Gastroesophageal sphincter (tissue), 4 donors: ENCODE data around the gene TNS3. TPM values are rescaled to one million over a fixed set of nuclear protein-coding genes. Genes with fewer than 3 reads are reported as not detected.

Source experiments
- ATAC-seq: fragments of 150-250 bp; one replicate; pipeline ENCODE4 v1.9.1; 2016; ENCODE audit warnings: mild to moderate bottlenecking, moderate library complexity
- H3K27ac ChIP-seq, 4 donors: fragments of 200-600 bp; sonication (generic) in 3 of 4; 1 replicate in 3 of 4; 2 replicates in 1 of 4; pipeline ENCODE4 v1.5.1; 2016 to 2019
- H3K27me3 ChIP-seq: fragments of 200-600 bp; sonication (generic); one replicate; pipeline ENCODE4 v1.5.1; 2019
- H3K36me3 ChIP-seq, 2 donors: fragments of 200-600 bp; sonication (generic); one replicate each; pipeline ENCODE4 v1.5.1; 2019; ENCODE audit warnings: control low read depth in 1 of 2
- H3K4me1 ChIP-seq, 3 donors: fragments of 200-600 bp; sonication (generic); 1 replicate in 2 of 3; 2 replicates in 1 of 3; pipeline ENCODE4 v1.5.1; 2016 to 2019; ENCODE audit warnings: control low read depth in 2 of 3
- H3K4me3 ChIP-seq, 2 donors: fragments of 200-600 bp; sonication (generic); one replicate each; pipeline ENCODE4 v1.5.1; 2019; ENCODE audit warnings: mild to moderate bottlenecking in 1 of 2, moderate library complexity in 1 of 2
- H3K9me3 ChIP-seq, 3 donors: fragments of 200-600 bp; sonication (generic); one replicate each; pipeline ENCODE4 v1.5.1; 2017 to 2019; ENCODE audit warnings: control low read depth in 2 of 3
- EP300 ChIP-seq: sonication (generic); formaldehyde crosslinking; IDR thresholded peaks from one replicate; pipeline ENCODE4 v1.6.1; 2017; ENCODE audit warnings: antibody characterized with exemption, mild to moderate bottlenecking
- POLR2A ChIP-seq, 2 donors: fragments of 450-650 bp; IDR thresholded peaks; one replicate each; pipeline ENCODE4 v1.6.1; 2017; ENCODE audit warnings: antibody characterized with exemption in 2 of 2, mild to moderate bottlenecking in 2 of 2, moderate library complexity in 1 of 2
- POLR2AphosphoS5 ChIP-seq: sonication (generic); formaldehyde crosslinking; IDR thresholded peaks from one replicate; pipeline ENCODE4 v1.6.1; 2017; ENCODE audit warnings: antibody characterized with exemption
- WGBS, 2 donors: methylation state at CpG; one replicate each; pipeline ENCODE4 v1.1.5; 2018; ENCODE audit warnings: low coverage in 1 of 2; 5-methylcytosine and 5-hydroxymethylcytosine counted together
- total RNA-seq, 4 donors: library from RNA; depleted of rRNA; stranded (reverse); fragments of >200 nt; gene quantifications; one replicate each; pipeline ENCODE4 v1.1.0, GENCODE V29; 2016
- TF ChIP-seq, protein P1 (sequence below), 4 experiments: fragments of 200-600 bp in 2 of 4; fragments of 450-650 bp in 2 of 4; sonication (generic) in 1 of 4; IDR thresholded peaks; one replicate each; pipeline ENCODE4 v1.5.1; 2017 to 2019; ENCODE audit warnings: antibody characterized with exemption in 4 of 4, mild to moderate bottlenecking in 2 of 4, moderate library complexity in 2 of 4

Gene TNS3
- total RNA-seq, 4 donors from 2014 or later: 35.0 to 61.3 (median 45.1) TPM

DNA sequence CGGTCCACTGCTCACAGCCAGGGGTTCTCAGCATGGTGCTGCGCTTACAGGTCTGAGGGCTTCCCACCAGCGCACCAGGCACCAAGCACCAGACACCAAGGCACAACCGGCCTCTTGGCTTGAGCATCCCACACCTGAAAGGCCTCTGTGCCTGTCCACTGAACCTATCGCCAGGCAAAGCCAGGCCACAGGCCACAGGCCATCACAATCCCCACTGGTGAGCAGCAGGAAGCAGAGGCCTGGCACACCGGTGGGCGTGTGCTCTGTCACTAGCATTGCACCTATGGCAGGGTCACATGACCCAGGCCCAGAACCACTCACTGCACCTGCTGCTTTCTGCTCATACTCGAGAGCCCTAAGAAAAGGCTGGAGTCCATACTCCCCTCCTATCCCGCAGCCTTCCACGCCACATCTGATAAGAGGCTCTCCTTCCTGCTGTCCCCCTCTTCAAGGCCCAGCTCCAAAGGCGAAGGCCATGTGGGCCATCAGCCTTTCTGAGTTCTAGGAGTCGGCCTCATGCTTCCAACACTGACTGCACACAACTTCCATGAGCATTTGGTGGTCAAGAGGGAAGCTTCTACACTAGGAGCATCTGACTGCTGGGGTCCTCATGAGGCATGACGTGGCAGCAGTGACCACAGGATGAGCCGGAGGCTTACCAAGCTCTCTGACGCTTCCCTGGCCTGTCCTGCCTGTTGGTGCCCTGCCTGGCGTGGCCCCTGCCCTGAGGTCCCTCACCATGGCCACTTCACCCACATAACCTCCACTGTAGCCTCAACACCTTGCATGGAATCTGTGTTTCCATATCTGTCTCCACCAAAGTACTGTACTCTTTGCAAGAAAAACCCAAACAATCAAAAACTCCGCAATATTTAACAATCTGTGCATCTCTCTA, 166.3 kb downstream of the TNS3 start:
- Histone ChIP-seq H3K27me3 (no peaks in the 10 kb centered on the region), H3K9me3 (no peaks in the 10 kb centered on the region), H3K4me3 (no peak overlapping the region), H3K4me1 (no peaks in the 10 kb centered on the region), H3K36me3 (peaks cover 0 to 77% of the 10 kb centered on the region in 2 donors), H3K27ac (no peak overlapping the region)
- TF ChIP-seq POLR2AphosphoS5 (no peak), EP300 (no peak), POLR2A (IDR thresholded peaks at IDR 0.05) (no peak)
- TF ChIP-seq, protein P1, sequence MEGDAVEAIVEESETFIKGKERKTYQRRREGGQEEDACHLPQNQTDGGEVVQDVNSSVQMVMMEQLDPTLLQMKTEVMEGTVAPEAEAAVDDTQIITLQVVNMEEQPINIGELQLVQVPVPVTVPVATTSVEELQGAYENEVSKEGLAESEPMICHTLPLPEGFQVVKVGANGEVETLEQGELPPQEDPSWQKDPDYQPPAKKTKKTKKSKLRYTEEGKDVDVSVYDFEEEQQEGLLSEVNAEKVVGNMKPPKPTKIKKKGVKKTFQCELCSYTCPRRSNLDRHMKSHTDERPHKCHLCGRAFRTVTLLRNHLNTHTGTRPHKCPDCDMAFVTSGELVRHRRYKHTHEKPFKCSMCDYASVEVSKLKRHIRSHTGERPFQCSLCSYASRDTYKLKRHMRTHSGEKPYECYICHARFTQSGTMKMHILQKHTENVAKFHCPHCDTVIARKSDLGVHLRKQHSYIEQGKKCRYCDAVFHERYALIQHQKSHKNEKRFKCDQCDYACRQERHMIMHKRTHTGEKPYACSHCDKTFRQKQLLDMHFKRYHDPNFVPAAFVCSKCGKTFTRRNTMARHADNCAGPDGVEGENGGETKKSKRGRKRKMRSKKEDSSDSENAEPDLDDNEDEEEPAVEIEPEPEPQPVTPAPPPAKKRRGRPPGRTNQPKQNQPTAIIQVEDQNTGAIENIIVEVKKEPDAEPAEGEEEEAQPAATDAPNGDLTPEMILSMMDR (IDR thresholded peaks at IDR 0.05): no peak
- 88 to 91% methylated on average over 5 to 10 of the region's 17 CpGs for WGBS, 2 donors
- no peak for ATAC-seq

DNA sequence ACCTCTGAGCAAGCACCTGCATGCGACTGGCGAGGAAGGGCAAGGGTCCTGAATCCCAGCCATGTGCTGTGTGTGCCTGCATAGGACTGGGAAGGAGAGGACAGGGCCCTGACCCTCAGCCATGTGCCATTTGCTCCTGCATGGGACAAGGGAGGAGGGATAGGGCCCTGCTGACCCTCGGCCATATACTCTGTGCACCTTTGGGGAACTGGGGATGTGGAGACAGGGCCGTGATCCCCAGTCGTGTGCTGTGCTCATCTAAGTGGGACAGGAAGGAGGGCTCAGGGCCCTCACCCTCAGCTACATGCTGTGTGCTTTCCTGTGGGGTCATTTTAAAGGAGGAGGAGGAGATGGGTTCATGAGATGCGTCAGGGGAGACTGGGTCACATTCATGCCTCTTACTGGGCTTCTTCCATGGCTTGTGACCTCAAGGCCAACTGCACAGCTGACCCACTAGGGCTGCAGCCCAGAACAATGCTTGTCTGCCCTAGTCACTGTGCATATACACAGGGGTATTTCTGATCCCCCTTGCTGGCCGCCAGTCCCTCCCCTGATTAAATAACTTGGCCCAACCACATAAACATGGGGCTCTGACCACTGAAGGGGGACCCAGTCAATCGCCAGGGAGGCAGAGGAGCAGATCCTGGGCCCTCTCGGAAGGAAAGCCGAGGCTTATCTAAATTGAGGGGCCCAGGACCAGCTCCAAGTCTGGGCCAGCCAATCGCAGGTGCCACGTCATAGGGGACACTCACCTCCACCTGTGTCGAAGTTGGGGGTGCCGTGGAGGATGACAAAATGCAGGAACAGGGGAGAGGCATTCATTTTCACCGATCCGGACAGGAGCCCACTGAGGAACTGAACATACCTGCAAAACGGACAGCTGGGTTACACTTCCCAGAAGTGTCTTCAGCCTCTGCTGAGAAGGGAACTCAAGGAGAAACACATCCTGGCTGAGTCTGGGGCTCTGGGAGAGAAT, 167.3 kb downstream of the TNS3 start:
- Histone ChIP-seq H3K36me3 (peaks cover 0 to 79% of the 10 kb centered on the region in 2 donors), H3K27ac (no peak overlapping the region), H3K9me3 (no peaks in the 10 kb centered on the region), H3K27me3 (no peaks in the 10 kb centered on the region), H3K4me1 (no peaks in the 10 kb centered on the region), H3K4me3 (no peak overlapping the region)
- no peak for ATAC-seq
- 83 to 92% methylated on average over 3 to 4 of the region's 17 CpGs for WGBS, 2 donors
- TF ChIP-seq POLR2A (IDR thresholded peaks at IDR 0.05): no peak
- TF ChIP-seq, protein P1 (IDR thresholded peaks at IDR 0.05): no peak

DNA sequence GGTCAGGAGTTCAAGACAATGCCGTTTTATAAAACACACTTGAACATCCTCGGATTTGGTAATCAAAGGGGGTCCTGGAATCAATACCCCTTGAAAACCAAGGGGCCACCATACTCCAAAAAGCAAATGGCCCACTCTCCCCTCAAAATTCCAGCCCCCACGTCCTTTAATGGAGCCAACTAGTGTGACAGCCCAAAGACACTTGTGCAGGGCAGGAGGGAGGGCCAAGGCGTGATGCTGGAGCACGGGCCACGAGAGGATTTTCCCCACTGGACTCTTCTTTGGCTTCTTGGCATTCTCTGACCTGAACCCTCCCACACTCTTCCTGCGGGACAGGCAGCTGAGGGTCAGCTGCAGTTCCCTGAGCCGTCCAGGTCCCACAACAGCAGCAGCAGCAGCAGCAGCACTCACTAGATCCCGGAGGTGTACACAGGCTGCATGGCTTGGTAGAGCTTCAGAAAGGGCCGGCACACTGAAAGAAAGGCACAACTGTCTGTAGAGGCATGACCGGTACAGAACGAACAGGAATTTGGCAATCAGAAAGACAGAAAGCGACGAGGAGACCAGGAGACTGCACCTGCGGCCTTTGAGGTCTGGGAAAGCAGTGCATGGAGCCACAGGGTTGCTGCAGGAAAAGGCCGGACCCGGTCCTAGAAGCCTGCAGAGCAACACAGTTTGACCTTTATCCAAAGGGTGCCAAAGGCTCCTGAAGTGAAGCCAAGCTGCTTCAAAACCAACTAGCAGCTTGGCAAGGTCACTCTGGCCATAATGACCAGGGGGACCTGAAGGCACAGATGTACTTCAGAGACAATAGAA, 168.2 kb downstream of the TNS3 start:
- Histone ChIP-seq H3K27ac (no peak overlapping the region), H3K4me3 (no peak overlapping the region), H3K9me3 (no peaks in the 10 kb centered on the region), H3K36me3 (peaks cover 0 to 80% of the 10 kb centered on the region in 2 donors), H3K4me1 (no peaks in the 10 kb centered on the region), H3K27me3 (no peaks in the 10 kb centered on the region)
- no peak for TF ChIP-seq EP300
- TF ChIP-seq POLR2AphosphoS5: no peak
- TF ChIP-seq POLR2A (IDR thresholded peaks at IDR 0.05): no peak
- TF ChIP-seq, protein P1 (IDR thresholded peaks at IDR 0.05): no peak
- WGBS, 2 donors: 96 to 100% methylated on average over 2 to 7 of the region's 17 CpGs
- no peak for ATAC-seq

DNA sequence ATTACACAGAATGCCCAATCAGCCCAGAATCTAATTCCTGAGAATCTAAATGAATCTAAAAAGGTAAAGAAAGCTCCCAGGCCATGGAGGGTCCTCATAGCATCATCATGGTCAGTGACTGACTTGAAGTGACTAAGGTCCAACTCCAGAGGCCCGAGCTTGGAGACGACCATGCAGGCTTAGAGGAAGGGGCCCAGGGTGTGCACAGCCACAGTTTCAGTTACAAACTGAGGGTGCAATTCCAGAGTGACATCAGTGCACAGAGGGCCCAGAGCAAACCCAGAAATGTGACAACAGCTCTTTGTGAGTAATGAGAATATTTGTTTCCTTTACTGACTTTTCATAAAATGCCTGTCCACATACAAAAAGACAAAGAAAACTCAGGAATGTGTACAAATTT, 170.0 kb downstream of the TNS3 start:
- WGBS, 2 donors: 84 to 100% methylated on average over 1 to 2 of the region's 2 CpGs
- Histone ChIP-seq H3K27ac (no peak overlapping the region), H3K9me3 (no peaks in the 10 kb centered on the region), H3K4me3 (no peak overlapping the region), H3K27me3 (no peaks in the 10 kb centered on the region), H3K36me3 (peaks cover 0 to 71% of the 10 kb centered on the region in 2 donors), H3K4me1 (peaks cover 0 to 6% (median 4%) of the 10 kb centered on the region in 3 donors)
- ATAC-seq: no peak
- TF ChIP-seq POLR2A (IDR thresholded peaks at IDR 0.05) (no peak), EP300 (no peak), POLR2AphosphoS5 (no peak)
- TF ChIP-seq, protein P1 (IDR thresholded peaks at IDR 0.05): no peak
